ENCODE measurements around the gene PRDX5.
A peak's percentile ranks its signal among the peaks of the same experiment; 100 is the strongest.

Gene PRDX5

DNA sequence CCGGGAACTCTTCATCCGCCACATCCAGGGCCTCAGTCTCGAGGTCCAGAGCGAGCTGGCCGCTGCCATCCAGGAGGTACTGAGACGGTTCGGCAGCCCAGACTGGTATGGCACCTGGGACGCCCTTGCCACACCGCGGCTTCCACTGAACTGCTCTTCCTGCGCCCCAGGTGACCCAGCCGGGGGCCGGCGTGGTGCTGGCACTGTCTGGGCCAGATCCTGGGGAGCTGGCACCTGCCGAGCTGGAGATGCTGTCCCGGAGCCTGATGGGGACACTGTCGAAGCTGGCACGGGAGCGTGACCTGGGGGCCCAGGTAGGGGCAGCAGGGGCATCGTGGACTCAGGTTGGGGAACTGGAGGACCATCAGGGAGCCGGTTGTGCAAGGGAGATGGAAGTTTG, 23.5 kb downstream of the PRDX5 start:
- Histone ChIP-seq H3K27me3 (replicated peaks; ENCODE audit: control insufficient read depth, insufficient read depth, low read length) (no peaks in the 10 kb centered on the region), H3K36me3 (ENCODE audit: control insufficient read depth, insufficient read depth, low read length) (peaks cover 23% of the 10 kb centered on the region), H3K4me3 (replicated peaks; ENCODE audit: low read depth, low read length) (peak overlapping the region; percentile 90; the same call in 1 of the 2 replicates)
- no peak for DNase-seq (ENCODE audit: extremely low read depth, insufficient read length)
- TF ChIP-seq, protein P1, sequence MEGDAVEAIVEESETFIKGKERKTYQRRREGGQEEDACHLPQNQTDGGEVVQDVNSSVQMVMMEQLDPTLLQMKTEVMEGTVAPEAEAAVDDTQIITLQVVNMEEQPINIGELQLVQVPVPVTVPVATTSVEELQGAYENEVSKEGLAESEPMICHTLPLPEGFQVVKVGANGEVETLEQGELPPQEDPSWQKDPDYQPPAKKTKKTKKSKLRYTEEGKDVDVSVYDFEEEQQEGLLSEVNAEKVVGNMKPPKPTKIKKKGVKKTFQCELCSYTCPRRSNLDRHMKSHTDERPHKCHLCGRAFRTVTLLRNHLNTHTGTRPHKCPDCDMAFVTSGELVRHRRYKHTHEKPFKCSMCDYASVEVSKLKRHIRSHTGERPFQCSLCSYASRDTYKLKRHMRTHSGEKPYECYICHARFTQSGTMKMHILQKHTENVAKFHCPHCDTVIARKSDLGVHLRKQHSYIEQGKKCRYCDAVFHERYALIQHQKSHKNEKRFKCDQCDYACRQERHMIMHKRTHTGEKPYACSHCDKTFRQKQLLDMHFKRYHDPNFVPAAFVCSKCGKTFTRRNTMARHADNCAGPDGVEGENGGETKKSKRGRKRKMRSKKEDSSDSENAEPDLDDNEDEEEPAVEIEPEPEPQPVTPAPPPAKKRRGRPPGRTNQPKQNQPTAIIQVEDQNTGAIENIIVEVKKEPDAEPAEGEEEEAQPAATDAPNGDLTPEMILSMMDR (IDR thresholded peaks at IDR 0.05; ENCODE audit: insufficient read depth, low read length, poor library complexity, severe bottlenecking) = no peak

DNA sequence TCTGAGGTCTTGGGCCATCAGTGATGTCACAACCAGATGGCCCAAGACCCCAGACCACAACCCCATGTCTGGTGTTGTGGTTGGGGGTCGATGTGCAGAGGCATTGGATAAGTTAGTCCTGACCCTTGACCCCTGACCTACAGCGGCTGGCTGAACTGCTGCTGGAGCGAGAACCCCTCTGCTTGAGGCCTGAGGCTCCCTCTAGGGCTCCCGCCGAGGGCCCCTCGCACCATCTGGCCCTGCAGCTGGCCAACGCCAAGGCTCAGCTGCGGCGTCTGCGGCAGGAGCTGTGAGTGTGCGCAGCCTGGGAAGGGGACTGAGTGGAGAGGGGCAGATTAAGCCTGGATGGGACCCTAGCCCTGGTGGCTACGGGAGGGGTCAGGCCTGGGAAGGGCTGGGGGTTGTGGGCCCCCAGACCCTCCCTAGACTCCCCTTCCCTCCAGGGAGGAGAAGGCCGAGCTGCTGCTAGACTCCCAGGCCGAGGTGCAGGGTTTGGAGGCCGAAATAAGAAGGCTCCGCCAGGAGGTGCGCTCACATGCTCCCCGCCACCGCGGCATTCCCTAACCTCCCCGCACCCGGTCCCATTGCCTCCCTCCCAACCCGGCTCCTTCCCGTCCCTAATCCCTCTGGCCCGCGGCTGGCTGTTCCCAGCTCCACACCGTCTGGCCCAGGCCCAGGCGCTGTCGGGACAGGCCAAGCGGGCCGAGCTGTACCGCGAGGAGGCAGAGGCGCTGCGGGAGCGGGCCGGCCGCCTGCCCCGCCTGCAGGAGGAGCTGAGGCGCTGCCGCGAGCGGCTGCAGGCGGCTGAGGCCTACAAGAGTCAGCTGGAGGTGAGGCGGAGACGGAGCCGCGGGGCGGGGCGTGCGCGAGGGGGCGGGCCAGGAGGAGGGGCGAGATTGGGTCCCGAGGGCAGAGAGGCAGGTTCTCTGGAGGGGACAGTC, 24.2 kb downstream of the PRDX5 start:
- Histone ChIP-seq H3K4me3 (replicated peaks; ENCODE audit: low read depth, low read length) (peak overlapping the region; percentile 8), H3K27me3 (replicated peaks; ENCODE audit: control insufficient read depth, insufficient read depth, low read length) (no peaks in the 10 kb centered on the region), H3K36me3 (ENCODE audit: control insufficient read depth, insufficient read depth, low read length) (peaks cover 25% of the 10 kb centered on the region)
- TF ChIP-seq, protein P1 (IDR thresholded peaks at IDR 0.05; ENCODE audit: insufficient read depth, low read length, poor library complexity, severe bottlenecking) = peak; percentile 22
- DNase-seq (ENCODE audit: extremely low read depth, insufficient read length) = peak; percentile 91

DNA sequence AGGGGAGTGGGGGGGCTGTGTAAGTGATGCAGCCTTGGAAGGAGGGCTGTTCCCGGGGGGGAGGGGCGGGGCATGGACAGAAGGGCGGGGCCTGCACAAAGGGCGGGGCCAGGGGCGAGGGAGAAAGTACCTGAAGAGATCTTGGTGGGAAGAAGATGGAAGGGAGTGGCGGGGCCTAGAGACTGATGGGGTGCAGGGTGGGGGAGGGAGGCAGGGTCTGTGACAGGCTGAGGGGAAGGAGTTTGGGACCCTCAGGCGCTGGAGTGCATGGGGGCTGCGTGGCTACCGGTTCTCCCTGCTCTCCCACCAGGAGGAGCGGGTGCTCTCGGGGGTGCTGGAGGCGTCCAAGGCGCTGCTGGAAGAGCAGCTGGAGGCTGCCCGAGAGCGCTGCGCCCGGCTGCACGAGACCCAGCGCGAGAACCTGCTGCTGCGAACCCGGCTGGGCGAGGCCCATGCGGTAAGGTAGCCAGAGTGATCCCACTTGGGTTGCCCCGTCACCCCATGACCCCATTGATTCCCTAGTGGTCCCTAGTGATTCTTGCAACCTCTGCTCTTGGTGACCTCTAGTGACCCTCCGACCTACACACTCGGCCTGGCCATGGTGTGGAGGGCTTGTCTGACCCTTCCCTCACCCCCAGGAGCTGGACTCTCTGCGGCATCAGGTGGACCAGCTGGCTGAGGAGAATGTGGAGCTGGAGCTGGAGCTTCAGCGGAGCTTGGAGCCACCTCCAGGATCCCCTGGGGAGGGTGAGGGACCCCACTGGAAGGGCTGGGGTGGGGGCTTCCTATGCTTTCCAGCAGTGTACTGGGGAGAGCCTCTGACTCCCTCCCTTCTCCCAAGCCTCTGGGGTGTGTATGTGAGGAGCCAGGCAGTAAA, 25.2 kb downstream of the PRDX5 start:
- Histone ChIP-seq H3K4me3 (replicated peaks; ENCODE audit: low read depth, low read length) (no peak overlapping the region), H3K36me3 (ENCODE audit: control insufficient read depth, insufficient read depth, low read length) (peaks cover 24% of the 10 kb centered on the region), H3K27me3 (replicated peaks; ENCODE audit: control insufficient read depth, insufficient read depth, low read length) (no peaks in the 10 kb centered on the region)
- no peak for DNase-seq (ENCODE audit: extremely low read depth, insufficient read length)
- TF ChIP-seq, protein P1 (IDR thresholded peaks at IDR 0.05; ENCODE audit: insufficient read depth, low read length, poor library complexity, severe bottlenecking) = no peak

DNA sequence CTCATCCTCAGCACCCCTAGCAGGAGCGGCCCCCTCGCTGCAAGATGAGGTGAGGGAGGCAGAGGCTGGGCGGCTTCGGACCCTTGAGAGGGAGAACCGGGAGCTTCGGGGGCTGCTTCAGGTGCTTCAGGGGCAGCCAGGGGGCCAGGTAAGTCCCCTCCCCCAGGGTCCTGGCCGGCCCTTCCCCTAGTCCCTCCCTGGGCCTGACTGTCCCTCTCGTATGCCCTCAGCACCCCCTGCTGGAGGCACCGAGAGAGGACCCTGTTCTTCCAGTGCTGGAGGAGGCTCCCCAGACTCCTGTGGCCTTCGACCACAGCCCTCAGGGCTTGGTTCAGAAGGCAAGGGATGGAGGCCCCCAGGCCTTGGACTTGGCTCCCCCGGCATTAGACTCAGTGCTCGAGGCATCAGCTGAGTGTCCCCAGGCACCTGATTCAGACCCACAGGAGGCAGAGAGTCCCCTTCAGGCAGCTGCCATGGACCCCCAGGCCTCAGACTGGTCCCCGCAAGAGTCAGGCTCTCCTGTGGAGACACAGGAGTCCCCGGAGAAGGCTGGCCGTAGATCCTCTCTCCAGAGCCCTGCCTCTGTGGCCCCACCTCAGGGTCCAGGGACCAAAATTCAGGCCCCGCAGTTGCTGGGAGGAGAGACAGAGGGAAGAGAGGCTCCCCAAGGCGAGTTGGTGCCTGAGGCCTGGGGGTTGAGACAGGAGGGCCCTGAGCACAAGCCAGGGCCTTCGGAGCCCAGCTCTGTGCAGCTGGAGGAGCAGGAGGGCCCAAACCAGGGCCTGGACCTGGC, 26.0 kb downstream of the PRDX5 start:
- DNase-seq (ENCODE audit: extremely low read depth, insufficient read length) = no peak
- TF ChIP-seq, protein P1 (IDR thresholded peaks at IDR 0.05; ENCODE audit: insufficient read depth, low read length, poor library complexity, severe bottlenecking) = peak; percentile 21
- Histone ChIP-seq H3K4me3 (replicated peaks; ENCODE audit: low read depth, low read length) (no peak overlapping the region), H3K36me3 (ENCODE audit: control insufficient read depth, insufficient read depth, low read length) (peaks cover 26% of the 10 kb centered on the region), H3K27me3 (replicated peaks; ENCODE audit: control insufficient read depth, insufficient read depth, low read length) (no peaks in the 10 kb centered on the region)

DNA sequence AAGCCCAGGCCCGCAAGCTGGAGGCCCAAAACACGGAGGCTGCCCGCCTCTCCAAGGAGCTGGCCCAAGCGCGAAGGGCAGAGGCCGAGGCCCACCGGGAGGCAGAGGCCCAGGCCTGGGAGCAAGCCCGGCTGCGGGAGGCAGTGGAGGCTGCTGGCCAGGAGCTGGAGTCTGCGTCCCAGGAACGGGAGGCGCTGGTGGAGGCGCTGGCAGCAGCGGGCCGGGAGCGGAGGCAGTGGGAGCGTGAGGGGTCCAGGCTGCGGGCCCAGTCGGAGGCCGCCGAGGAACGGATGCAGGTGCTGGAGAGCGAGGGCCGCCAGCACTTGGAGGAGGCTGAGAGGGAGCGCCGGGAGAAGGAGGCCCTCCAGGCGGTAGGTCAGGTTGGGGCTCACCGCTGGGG, 26.9 kb downstream of the PRDX5 start:
- TF ChIP-seq, protein P1 (IDR thresholded peaks at IDR 0.05; ENCODE audit: insufficient read depth, low read length, poor library complexity, severe bottlenecking) = no peak
- no peak for DNase-seq (ENCODE audit: extremely low read depth, insufficient read length)
- no peaks in the 10 kb centered on the region for H3K27me3 ChIP-seq (replicated peaks; ENCODE audit: control insufficient read depth, insufficient read depth, low read length)
- H3K4me3 ChIP-seq (replicated peaks; ENCODE audit: low read depth, low read length) = no peak overlapping the region
- H3K36me3 ChIP-seq (ENCODE audit: control insufficient read depth, insufficient read depth, low read length) = peaks cover 30% of the 10 kb centered on the region
